Upper lobe of left lung (tissue), 6 donors: ENCODE results near the gene TEN1. TPM values are rescaled to one million over a fixed set of nuclear protein-coding genes. Genes with fewer than 3 reads are reported as not detected.

Experiments
- ATAC-seq, 2 donors: fragments of 200-7000 bp; cut with Tn5 transposase; one replicate each; pipeline ENCODE4 v1.9.1; 2022; ENCODE audit warnings: mild to moderate bottlenecking in 2 of 2, moderate library complexity in 2 of 2; ENCODE audit not compliant: low FRiP score in 2 of 2
- DNase-seq, 2 donors: peaks; one replicate each; pipeline ENCODE4 v3.0.0-alpha.2; 2019 to 2020
- H3K27ac ChIP-seq, 4 donors: fragments of 200-600 bp; sonication (generic); one replicate each; pipeline ENCODE4 v1.5.1; 2016 to 2019
- H3K27me3 ChIP-seq, 4 donors: fragments of 200-600 bp; sonication (generic); one replicate each; pipeline ENCODE4 v1.5.1; 2017 to 2019
- H3K36me3 ChIP-seq, 4 donors: fragments of 200-600 bp; sonication (generic); one replicate each; pipeline ENCODE4 v1.5.1; 2016 to 2019
- H3K4me1 ChIP-seq, 4 donors: fragments of 200-600 bp; sonication (generic); one replicate each; pipeline ENCODE4 v1.5.1; 2018 to 2019
- H3K4me3 ChIP-seq, 4 donors: fragments of 200-600 bp; sonication (generic); one replicate each; pipeline ENCODE4 v1.5.1; 2017 to 2019; ENCODE audit warnings: mild to moderate bottlenecking in 2 of 4, moderate library complexity in 1 of 4
- H3K9me3 ChIP-seq, 4 donors: fragments of 200-600 bp; sonication (generic); one replicate each; pipeline ENCODE4 v1.5.1; 2018 to 2019
- EP300 ChIP-seq, 4 donors: sonication (generic); formaldehyde crosslinking; IDR thresholded peaks; one replicate each; pipeline ENCODE4 v1.5.1; 2017; ENCODE audit warnings: antibody characterized with exemption in 4 of 4, control low read depth in 2 of 4
- POLR2A ChIP-seq, 4 donors: fragments of 450-650 bp; IDR thresholded peaks; one replicate each; pipeline ENCODE4 v1.5.1; 2016 to 2017; ENCODE audit warnings: antibody characterized with exemption in 4 of 4, mild to moderate bottlenecking in 2 of 4
- POLR2AphosphoS5 ChIP-seq, 2 donors: sonication (generic); formaldehyde crosslinking; IDR thresholded peaks; one replicate each; pipeline ENCODE4 v1.5.1; 2017; ENCODE audit warnings: antibody characterized with exemption in 2 of 2
- WGBS, 2 donors: methylation state at CpG; one replicate each; pipeline ENCODE4 v1.1.5; 2017 to 2018; 5-methylcytosine and 5-hydroxymethylcytosine counted together
- total RNA-seq, 6 donors: library from RNA; depleted of rRNA in 4 of 6; stranded (reverse); fragments of >200 nt in 4 of 6; gene quantifications; one replicate each; pipeline versions ENCODE4 v1.1.0 to v1.2.1, GENCODE V29; 2016 to 2021
- TF ChIP-seq, protein P1 (sequence below), 6 experiments: fragments of 450-650 bp in 4 of 6; fragments of 200-600 bp in 2 of 6; sonication (generic) in 2 of 6; IDR thresholded peaks; one replicate each; pipeline ENCODE4 v1.5.1; 2016 to 2019; ENCODE audit warnings: antibody characterized with exemption in 6 of 6
- donor health status: DM: no; HTN: no; CAD: no; lungs with moderate emphysema.
- donor health status: DM: no; HTN: yes; CAD: no; lungs with severe emphysema.

The TEN1 gene
- total RNA-seq, 6 donors from 2014 or later = 13.6 to 29.3 (median 17.0) TPM; not detected in 1

GRCh38 chr17:76000016-76000754 lies 21.1 kb downstream of the TEN1 start:
- TF ChIP-seq, protein P1, sequence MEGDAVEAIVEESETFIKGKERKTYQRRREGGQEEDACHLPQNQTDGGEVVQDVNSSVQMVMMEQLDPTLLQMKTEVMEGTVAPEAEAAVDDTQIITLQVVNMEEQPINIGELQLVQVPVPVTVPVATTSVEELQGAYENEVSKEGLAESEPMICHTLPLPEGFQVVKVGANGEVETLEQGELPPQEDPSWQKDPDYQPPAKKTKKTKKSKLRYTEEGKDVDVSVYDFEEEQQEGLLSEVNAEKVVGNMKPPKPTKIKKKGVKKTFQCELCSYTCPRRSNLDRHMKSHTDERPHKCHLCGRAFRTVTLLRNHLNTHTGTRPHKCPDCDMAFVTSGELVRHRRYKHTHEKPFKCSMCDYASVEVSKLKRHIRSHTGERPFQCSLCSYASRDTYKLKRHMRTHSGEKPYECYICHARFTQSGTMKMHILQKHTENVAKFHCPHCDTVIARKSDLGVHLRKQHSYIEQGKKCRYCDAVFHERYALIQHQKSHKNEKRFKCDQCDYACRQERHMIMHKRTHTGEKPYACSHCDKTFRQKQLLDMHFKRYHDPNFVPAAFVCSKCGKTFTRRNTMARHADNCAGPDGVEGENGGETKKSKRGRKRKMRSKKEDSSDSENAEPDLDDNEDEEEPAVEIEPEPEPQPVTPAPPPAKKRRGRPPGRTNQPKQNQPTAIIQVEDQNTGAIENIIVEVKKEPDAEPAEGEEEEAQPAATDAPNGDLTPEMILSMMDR (IDR thresholded peaks at IDR 0.05) = peak; percentile 32 to 74 (median 56)
- TF ChIP-seq POLR2A (IDR thresholded peaks at IDR 0.05) = no peak
- no peak for TF ChIP-seq POLR2AphosphoS5 (IDR thresholded peaks at IDR 0.05)
- Histone ChIP-seq H3K36me3 (peaks cover 0 to 24% (median 7%) of the 10 kb centered on the region in 4 donors), H3K4me3 (no peak overlapping the region), H3K27ac (peak overlapping the region in 3 of 4 donors; percentile 3 to 20 (median 4)), H3K9me3 (no peaks in the 10 kb centered on the region), H3K27me3 (no peaks in the 10 kb centered on the region), H3K4me1 (peaks cover 17 to 32% (median 22%) of the 10 kb centered on the region in 4 donors)
- peak; percentile 38 to 52 for ATAC-seq
- WGBS, 2 donors = 68 to 73% methylated on average over 22 to 31 of the region's 31 CpGs
- peak; percentile 55 to 94 for DNase-seq

- no peak for TF ChIP-seq POLR2A (IDR thresholded peaks at IDR 0.05)
- TF ChIP-seq, protein P1 (IDR thresholded peaks at IDR 0.05) = peak in 1 of 6 experiments; percentile 2
- Histone ChIP-seq H3K9me3 (no peaks in the 10 kb centered on the region), H3K27me3 (no peaks in the 10 kb centered on the region), H3K4me3 (no peak within 1 kb of the TSS), H3K36me3 (peaks cover 0 to 24% (median 4%) of the 10 kb centered on the region in 4 donors), H3K27ac (peak within 1 kb of the TSS in 3 of 4 donors; percentile 3 to 20 (median 4)), H3K4me1 (peaks cover 17 to 32% (median 22%) of the 10 kb centered on the region in 4 donors)
- DNase-seq = no peak
- ATAC-seq = no peak
- WGBS, 2 donors = 92 to 98% methylated on average over 6 to 21 of the region's 21 CpGs
These were observed 21.9 kb downstream of the TEN1 start, which contains the start of gene CDK3 for GRCh38 chr17:76000755-76001521. TSS of gene CDK3 (plus strand) at chr17:76000855. CDS start at chr17:76001426, 571 bp downstream.

DNA sequence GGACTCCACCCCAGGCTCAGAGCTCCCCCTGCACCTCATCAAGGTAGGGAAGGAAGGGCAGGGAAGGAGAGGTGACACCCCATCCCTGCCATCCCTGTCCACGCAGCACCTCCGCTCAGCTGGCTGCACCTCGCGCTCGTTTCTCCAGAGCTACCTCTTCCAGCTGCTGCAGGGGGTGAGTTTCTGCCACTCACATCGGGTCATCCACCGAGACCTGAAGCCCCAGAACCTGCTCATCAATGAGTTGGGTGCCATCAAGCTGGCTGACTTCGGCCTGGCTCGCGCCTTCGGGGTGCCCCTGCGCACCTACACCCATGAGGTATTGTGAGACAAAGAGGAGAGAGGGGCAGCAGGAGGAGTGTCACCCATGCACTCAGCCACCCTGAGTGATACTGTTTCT lies 23.1 kb downstream of the TEN1 start:
- H3K27ac ChIP-seq = no peak overlapping the region
- H3K9me3 ChIP-seq = no peaks in the 10 kb centered on the region
- TF ChIP-seq EP300 (IDR thresholded peaks at IDR 0.05) (no peak), POLR2A (IDR thresholded peaks at IDR 0.05) (no peak), POLR2AphosphoS5 (IDR thresholded peaks at IDR 0.05) (no peak)
- TF ChIP-seq, protein P1 (IDR thresholded peaks at IDR 0.05) = no peak
- no peak overlapping the region for H3K4me3 ChIP-seq
- DNase-seq = no peak
- no peaks in the 10 kb centered on the region for H3K27me3 ChIP-seq
- WGBS, 2 donors = 88 to 96% methylated on average over 5 to 12 of the region's 12 CpGs
- peaks cover 8 to 27% (median 17%) of the 10 kb centered on the region in 4 donors for H3K4me1 ChIP-seq
- ATAC-seq = no peak
- peaks cover 0 to 28% (median 7%) of the 10 kb centered on the region in 4 donors for H3K36me3 ChIP-seq

DNA sequence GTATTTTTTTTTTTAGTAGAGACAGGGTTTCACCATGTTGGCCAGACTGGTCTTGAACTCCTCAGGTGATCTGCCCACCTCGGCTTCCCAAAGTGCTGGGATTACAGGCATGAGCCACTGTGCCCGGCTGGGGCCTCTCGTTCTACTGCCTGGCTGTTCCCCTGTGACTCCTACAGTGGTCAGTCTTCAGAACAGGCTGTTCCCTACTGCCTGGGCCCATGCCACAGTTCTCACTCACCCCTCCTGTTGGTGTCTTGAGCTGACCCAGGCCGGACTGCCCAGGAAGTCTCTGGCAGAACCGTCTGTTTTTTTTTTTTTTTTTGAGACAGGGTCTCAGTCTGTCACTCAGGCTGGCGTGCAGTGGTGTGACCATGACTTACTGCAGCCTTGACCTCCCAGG lies 24.9 kb downstream of the TEN1 start:
- H3K27me3 ChIP-seq = no peaks in the 10 kb centered on the region
- peak overlapping the region; percentile 9 to 61 (median 36) for H3K27ac ChIP-seq
- no peak overlapping the region for H3K4me3 ChIP-seq
- H3K9me3 ChIP-seq = no peaks in the 10 kb centered on the region
- peaks cover 0 to 28% (median 8%) of the 10 kb centered on the region in 4 donors for H3K36me3 ChIP-seq
- ATAC-seq (no peak), DNase-seq (no peak)
- H3K4me1 ChIP-seq = peaks cover 0 to 14% (median 7%) of the 10 kb centered on the region in 4 donors
- TF ChIP-seq POLR2AphosphoS5 (IDR thresholded peaks at IDR 0.05) (no peak), POLR2A (IDR thresholded peaks at IDR 0.05) (no peak), EP300 (IDR thresholded peaks at IDR 0.05) (no peak)
- TF ChIP-seq, protein P1 (IDR thresholded peaks at IDR 0.05) = no peak
- WGBS, 2 donors = 74 to 82% methylated on average over 6 of the region's 6 CpGs
